ENCODE results near the gene ATP2B3.

Gene ATP2B3

DNA sequence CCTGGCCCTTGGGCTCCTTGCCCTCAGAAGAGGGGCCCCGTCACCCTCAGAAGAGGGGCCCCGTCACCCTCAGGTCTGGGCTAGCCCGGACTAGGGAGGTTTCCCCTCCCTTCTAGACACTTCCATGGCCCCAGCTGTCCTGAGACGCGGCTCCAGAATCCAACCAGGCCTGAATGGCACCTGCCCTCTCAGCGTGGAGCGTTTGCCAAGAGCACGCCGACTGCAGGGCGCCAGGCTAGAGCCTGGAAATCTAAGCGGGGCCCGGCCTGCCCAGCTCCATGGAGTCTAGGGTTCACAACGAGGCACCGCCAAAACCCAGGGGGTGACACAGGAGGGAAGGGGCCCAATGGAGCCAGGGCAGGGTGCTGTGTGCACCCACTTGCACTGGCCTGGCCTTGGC lies 7.8 kb upstream of the ATP2B3 start:
- TF ChIP-seq FOXM1 (IDR thresholded peaks at IDR 0.05; ENCODE audit: borderline replicate concordance, low read depth): no peak
- TF ChIP-seq TEAD4 (IDR thresholded peaks at IDR 0.05): no peak
- no peak for TF ChIP-seq YY1 (IDR thresholded peaks at IDR 0.05; ENCODE audit: low read depth)
- TF ChIP-seq, protein P1, sequence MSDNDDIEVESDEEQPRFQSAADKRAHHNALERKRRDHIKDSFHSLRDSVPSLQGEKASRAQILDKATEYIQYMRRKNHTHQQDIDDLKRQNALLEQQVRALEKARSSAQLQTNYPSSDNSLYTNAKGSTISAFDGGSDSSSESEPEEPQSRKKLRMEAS (IDR thresholded peaks at IDR 0.05): no peak
- no peak for TF ChIP-seq TAF1 (IDR thresholded peaks at IDR 0.05; ENCODE audit: low read depth)
- TF ChIP-seq ZBTB7A (IDR thresholded peaks at IDR 0.05; ENCODE audit: low read depth): no peak
- TF ChIP-seq NFIC (IDR thresholded peaks at IDR 0.05): no peak
- TF ChIP-seq CEBPB (IDR thresholded peaks at IDR 0.05): no peak
- no peak for TF ChIP-seq CREB1 (IDR thresholded peaks at IDR 0.05; ENCODE audit: low read depth)
- no peak for TF ChIP-seq TCF12 (IDR thresholded peaks at IDR 0.05; ENCODE audit: low read depth)
- TF ChIP-seq RAD21 (IDR thresholded peaks at IDR 0.05; ENCODE audit: low read depth): no peak
- no peak for TF ChIP-seq REST (IDR thresholded peaks at IDR 0.05; ENCODE audit: low read depth)
- TF ChIP-seq EP300 (IDR thresholded peaks at IDR 0.05; ENCODE audit: borderline replicate concordance): no peak
- no peak for TF ChIP-seq USF1 (IDR thresholded peaks at IDR 0.05)
- no peak for TF ChIP-seq EGR1 (IDR thresholded peaks at IDR 0.05)

DNA sequence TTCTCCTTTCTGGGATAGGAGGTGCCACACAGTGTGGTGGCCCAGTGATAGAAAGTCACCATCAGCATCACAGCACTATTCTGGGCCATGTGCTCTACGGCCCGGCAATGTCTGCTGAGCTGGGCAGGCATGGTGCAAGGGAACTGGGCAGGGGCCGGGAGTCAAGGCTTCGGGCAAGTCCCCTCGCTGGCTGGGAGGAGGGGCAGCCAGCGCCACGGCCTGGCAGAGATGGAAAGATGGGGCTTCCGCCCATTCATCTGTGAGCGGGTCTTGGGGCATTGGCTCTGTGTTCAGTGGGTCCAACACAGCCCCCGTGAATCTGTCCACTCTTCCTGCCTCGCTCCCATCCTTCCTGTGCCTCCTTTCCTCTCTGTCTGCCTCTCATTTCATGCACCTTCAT lies 7.1 kb upstream of the ATP2B3 start:
- TF ChIP-seq CREB1 (IDR thresholded peaks at IDR 0.05; ENCODE audit: low read depth) (no peak), EGR1 (IDR thresholded peaks at IDR 0.05) (no peak), FOXM1 (IDR thresholded peaks at IDR 0.05; ENCODE audit: borderline replicate concordance, low read depth) (no peak), REST (IDR thresholded peaks at IDR 0.05; ENCODE audit: low read depth) (no peak)

- TF ChIP-seq ZBTB7A (IDR thresholded peaks at IDR 0.05; ENCODE audit: low read depth): no peak
- TF ChIP-seq RAD21 (IDR thresholded peaks at IDR 0.05; ENCODE audit: low read depth): no peak
- no peak for TF ChIP-seq YY1 (IDR thresholded peaks at IDR 0.05; ENCODE audit: low read depth)
- no peak for TF ChIP-seq FOXM1 (IDR thresholded peaks at IDR 0.05; ENCODE audit: borderline replicate concordance, low read depth)
- no peak for TF ChIP-seq EGR1 (IDR thresholded peaks at IDR 0.05)
- no peak for TF ChIP-seq USF1 (IDR thresholded peaks at IDR 0.05)
- no peak for TF ChIP-seq TCF12 (IDR thresholded peaks at IDR 0.05; ENCODE audit: low read depth)
Observed at GRCh38 chrX:153511784-153512500, 5.5 kb upstream of the ATP2B3 start.

DNA sequence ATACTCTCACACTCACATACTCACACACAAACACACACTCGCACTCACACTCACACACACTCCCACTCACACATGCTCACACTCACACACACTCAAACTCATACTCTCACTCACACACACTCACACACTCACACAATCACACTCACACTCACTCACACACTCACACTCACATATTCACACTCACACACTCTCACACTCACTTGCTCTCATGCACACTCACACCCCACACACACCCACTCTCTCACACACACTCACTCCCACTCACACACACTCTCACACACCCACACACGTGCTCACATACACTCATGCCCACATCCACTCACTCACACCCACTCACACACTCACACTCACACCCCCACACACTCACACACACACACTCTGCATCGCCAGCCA lies 4.9 kb upstream of the ATP2B3 start:
- TF ChIP-seq TCF12 (IDR thresholded peaks at IDR 0.05; ENCODE audit: low read depth) (no peak), REST (IDR thresholded peaks at IDR 0.05; ENCODE audit: low read depth) (no peak), ZBTB7A (IDR thresholded peaks at IDR 0.05; ENCODE audit: low read depth) (no peak), NFIC (IDR thresholded peaks at IDR 0.05) (no peak), CEBPB (IDR thresholded peaks at IDR 0.05) (no peak), EGR1 (IDR thresholded peaks at IDR 0.05) (no peak), FOXM1 (IDR thresholded peaks at IDR 0.05; ENCODE audit: borderline replicate concordance, low read depth) (no peak), USF1 (IDR thresholded peaks at IDR 0.05) (no peak)

Data from Ishikawa (cell line).